Measurements from ENCODE around the gene CCDC33.

DNA sequence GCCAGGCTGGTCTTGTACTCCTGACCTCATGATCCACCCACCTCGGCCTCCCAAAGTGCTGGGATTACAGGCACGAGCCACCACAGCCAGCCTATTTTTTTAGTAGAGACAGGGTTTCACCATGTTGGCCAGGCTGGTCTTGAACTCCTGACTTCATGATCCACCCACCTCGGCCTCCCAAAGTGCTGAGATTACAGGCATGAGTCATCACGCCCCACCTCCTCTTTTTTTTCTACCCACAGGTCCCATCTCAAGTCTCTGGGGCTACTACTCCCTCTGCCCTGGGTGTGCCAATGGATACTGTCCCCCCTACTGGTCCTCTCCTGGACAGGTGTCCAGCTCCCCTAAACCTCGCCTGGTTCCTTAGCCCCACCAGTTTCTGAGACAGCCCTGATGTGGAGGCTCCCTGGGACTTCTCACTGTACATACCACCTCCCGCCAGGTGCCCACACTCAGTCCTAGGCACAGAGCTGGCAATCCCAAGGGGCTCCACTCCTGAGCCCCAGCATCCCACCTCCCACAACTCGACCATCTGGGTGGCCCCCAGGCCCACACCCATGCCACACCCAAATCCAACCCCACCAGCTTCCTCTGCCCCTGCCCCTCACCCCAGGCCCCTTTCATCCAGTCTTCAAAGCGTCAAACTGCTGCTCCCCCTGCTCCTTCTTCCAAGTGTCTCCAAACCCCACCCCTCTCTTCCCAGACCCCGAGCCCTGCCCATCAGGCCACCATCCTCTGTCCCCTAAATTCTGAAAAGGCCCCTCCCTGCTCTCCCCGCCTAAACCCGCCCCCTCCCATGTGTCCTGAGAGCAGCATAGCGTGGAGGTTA lies 144.4 kb downstream of the CCDC33 start:
- TF ChIP-seq, protein P1, sequence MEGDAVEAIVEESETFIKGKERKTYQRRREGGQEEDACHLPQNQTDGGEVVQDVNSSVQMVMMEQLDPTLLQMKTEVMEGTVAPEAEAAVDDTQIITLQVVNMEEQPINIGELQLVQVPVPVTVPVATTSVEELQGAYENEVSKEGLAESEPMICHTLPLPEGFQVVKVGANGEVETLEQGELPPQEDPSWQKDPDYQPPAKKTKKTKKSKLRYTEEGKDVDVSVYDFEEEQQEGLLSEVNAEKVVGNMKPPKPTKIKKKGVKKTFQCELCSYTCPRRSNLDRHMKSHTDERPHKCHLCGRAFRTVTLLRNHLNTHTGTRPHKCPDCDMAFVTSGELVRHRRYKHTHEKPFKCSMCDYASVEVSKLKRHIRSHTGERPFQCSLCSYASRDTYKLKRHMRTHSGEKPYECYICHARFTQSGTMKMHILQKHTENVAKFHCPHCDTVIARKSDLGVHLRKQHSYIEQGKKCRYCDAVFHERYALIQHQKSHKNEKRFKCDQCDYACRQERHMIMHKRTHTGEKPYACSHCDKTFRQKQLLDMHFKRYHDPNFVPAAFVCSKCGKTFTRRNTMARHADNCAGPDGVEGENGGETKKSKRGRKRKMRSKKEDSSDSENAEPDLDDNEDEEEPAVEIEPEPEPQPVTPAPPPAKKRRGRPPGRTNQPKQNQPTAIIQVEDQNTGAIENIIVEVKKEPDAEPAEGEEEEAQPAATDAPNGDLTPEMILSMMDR (IDR thresholded peaks at IDR 0.05; ENCODE audit: insufficient read depth, low read depth, low read length), result no peak
- no peak for TF ChIP-seq EZH2 (IDR thresholded peaks at IDR 0.05; ENCODE audit: insufficient read depth, low read length)
